Activated naive CD8-positive, alpha-beta T cell treated with anti-CD3 and anti-CD28 coated beads for 36 hours (primary cell): Measurements from ENCODE around the gene ERCC3. TPM values are rescaled to one million over a fixed set of nuclear protein-coding genes. Genes with fewer than 3 reads are reported as not detected.

ENCODE experiments used
- DNase-seq: peaks from one replicate; pipeline ENCODE4 v3.0.0; 2021
- H3K27ac Mint-ChIP-seq: one replicate; pipeline ENCODE4 v1.8.0; 2022; ENCODE audit warnings: mild to moderate bottlenecking, moderate library complexity, mixed read lengths
- H3K27me3 Mint-ChIP-seq: one replicate; pipeline ENCODE4 v1.8.0; 2022; ENCODE audit warnings: mild to moderate bottlenecking, mixed read lengths
- H3K36me3 Mint-ChIP-seq: one replicate; pipeline ENCODE4 v1.8.0; 2021; ENCODE audit warnings: mild to moderate bottlenecking, mixed read lengths
- H3K4me1 Mint-ChIP-seq: one replicate; pipeline ENCODE4 v1.8.0; 2021; ENCODE audit warnings: mixed read lengths
- H3K4me3 Mint-ChIP-seq: one replicate; pipeline ENCODE4 v1.8.0; 2022; ENCODE audit warnings: mild to moderate bottlenecking, moderate library complexity, mixed read lengths
- H3K9me3 Mint-ChIP-seq: one replicate; pipeline ENCODE4 v1.8.0; 2022; ENCODE audit warnings: mixed read lengths
- total RNA-seq, 2 experiments: library from RNA; stranded (reverse); gene quantifications; one replicate each; pipeline ENCODE4 v1.2.3, GENCODE V29; 2021

Gene ERCC3
- total RNA-seq, 2 experiments from 2014 or later, result 51.7 to 53.2 TPM

- no peaks in the 10 kb centered on the region for H3K27me3 Mint-ChIP-seq
- no peaks in the 10 kb centered on the region for H3K9me3 Mint-ChIP-seq
- no peaks in the 10 kb centered on the region for H3K4me1 Mint-ChIP-seq
- H3K27ac Mint-ChIP-seq, result no peak overlapping the region
- H3K4me3 Mint-ChIP-seq, result no peak overlapping the region
- DNase-seq, result no peak
- peaks cover 11% of the 10 kb centered on the region for H3K36me3 Mint-ChIP-seq
These were observed 14.7 kb upstream of the ERCC3 start for GRCh38 chr2:127308586-127309138.

DNA sequence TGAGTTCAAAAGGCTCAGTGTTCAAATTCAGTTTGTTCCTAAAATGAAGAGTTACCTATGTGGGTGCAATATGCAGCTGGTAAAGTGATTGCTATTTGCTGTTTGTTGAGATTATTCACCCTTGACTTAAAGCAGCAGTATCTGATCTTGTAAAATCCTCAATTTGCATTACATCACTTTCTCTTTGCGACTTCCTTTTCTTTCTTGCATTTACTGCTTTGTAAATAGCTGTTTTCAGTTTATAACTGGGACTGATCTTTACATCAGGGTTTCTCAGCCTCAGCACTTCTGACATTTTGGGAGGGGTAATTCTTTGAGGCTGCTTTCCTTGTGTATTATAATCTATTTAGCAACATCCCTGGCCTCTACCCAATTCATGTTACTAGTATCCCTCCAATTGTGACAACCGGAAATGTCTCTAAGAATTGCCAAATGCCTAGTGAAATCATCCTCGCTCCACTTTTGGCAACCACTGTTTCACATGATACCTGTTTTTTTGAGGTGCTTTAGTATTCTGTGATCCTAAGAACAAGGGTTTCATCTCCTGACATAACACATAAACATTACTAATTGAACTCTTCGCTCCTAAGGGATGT is 12.1 kb upstream of the ERCC3 start:
- Mint-ChIP-seq H3K36me3 (peaks cover 5% of the 10 kb centered on the region), H3K4me1 (no peaks in the 10 kb centered on the region), H3K4me3 (no peak overlapping the region), H3K27me3 (no peaks in the 10 kb centered on the region), H3K9me3 (no peaks in the 10 kb centered on the region), H3K27ac (no peak overlapping the region)
- no peak for DNase-seq

- Mint-ChIP-seq H3K27me3 (no peaks in the 10 kb centered on the region), H3K27ac (no peak overlapping the region), H3K4me3 (no peak overlapping the region), H3K36me3 (peaks cover 5% of the 10 kb centered on the region), H3K9me3 (no peaks in the 10 kb centered on the region), H3K4me1 (no peaks in the 10 kb centered on the region)
- DNase-seq, result no peak
These were observed 8.2 kb upstream of the ERCC3 start for GRCh38 chr2:127302168-127302567.

GRCh38 chr2:127293386-127293747 is 577 bp downstream of the ERCC3 start:
- Mint-ChIP-seq H3K4me1 (peaks cover 21% of the 10 kb centered on the region), H3K4me3 (peak overlapping the region; percentile 100), H3K27me3 (no peaks in the 10 kb centered on the region), H3K27ac (peak overlapping the region; percentile 99), H3K9me3 (no peaks in the 10 kb centered on the region), H3K36me3 (peaks cover 35% of the 10 kb centered on the region)
- DNase-seq, result peak; percentile 8

DNA sequence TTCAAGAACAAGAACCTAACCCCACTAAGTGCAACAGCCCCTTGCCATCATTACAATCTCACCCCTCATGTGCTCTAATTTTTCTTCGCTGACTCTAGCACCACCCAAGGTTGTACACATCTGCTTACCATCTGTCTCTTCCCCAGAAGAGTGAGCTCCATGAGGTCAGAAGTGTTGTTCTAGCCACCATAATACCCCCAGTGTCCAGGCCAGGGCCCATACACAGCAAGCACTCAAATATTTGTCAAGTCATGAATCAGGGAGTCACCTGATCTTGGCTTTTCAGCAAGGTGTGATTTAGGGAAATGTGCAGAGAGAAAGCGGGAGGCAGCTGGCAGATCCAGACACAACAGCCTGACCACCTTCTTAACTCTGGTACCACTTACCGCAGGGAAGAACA is 5.7 kb downstream of the ERCC3 start:
- no peak overlapping the region for H3K27ac Mint-ChIP-seq
- no peak overlapping the region for H3K4me3 Mint-ChIP-seq
- H3K27me3 Mint-ChIP-seq, result no peaks in the 10 kb centered on the region
- H3K36me3 Mint-ChIP-seq, result peaks cover 64% of the 10 kb centered on the region
- DNase-seq, result no peak
- H3K4me1 Mint-ChIP-seq, result peaks cover 21% of the 10 kb centered on the region
- peaks cover 8% of the 10 kb centered on the region for H3K9me3 Mint-ChIP-seq

DNA sequence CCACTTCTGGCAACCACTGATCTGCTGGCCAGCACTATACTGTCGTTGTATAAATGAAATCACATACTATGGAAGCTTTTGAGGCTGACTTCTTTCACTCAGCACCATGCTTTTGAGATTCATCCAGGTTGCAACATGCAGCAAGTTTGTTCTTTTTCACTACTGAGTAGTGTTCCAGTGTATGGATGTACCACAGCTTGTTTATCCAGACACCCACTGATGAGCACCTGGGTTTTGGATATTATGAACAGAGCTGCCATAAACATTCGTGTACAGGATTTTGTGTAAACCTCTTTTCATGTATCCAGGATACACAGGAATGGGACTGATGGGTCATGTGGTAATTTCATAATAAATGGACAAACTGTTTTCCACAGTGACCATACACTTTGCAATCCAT is 10.7 kb downstream of the ERCC3 start:
- Mint-ChIP-seq H3K9me3 (peaks cover 8% of the 10 kb centered on the region), H3K27ac (no peak overlapping the region), H3K27me3 (no peaks in the 10 kb centered on the region), H3K4me3 (no peak overlapping the region), H3K4me1 (peaks cover 13% of the 10 kb centered on the region), H3K36me3 (peaks cover 55% of the 10 kb centered on the region)
- no peak for DNase-seq

- Mint-ChIP-seq H3K27me3 (no peaks in the 10 kb centered on the region), H3K36me3 (peaks cover 51% of the 10 kb centered on the region)
These were observed 13.3 kb downstream of the ERCC3 start for GRCh38 chr2:127280693-127281092.

DNA sequence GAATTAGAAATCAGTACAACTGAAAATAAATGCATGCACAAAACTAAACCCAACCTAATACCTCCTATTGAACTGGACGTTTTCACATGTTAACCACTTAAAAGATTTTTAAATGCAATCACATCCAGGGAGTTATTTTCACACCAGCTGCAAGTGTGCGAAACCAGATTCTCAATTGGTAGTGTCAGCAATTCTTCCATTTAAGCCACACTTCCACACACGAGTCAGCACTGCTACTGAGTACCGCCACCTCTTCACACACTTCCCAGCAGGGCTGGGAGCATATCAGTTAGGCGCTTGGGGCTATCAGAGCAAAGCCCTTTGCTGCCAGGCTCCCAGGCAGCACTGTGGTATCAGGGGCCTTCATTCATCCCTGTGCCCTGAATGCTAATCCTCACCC is 14.2 kb downstream of the ERCC3 start:
- Mint-ChIP-seq H3K27me3 (no peaks in the 10 kb centered on the region), H3K4me1 (peaks cover 22% of the 10 kb centered on the region), H3K27ac (no peak overlapping the region), H3K9me3 (peaks cover 8% of the 10 kb centered on the region), H3K4me3 (no peak overlapping the region), H3K36me3 (peaks cover 43% of the 10 kb centered on the region)
- no peak for DNase-seq

More at GRCh38 chr2:127280693-127281092, 13.3 kb downstream of the ERCC3 start:
- Mint-ChIP-seq H3K4me3 (no peak overlapping the region), H3K4me1 (peaks cover 23% of the 10 kb centered on the region), H3K9me3 (peaks cover 8% of the 10 kb centered on the region), H3K27ac (no peak overlapping the region)
- no peak for DNase-seq

- H3K9me3 Mint-ChIP-seq, result peaks cover 2% of the 10 kb centered on the region
- no peak overlapping the region for H3K4me3 Mint-ChIP-seq
- H3K36me3 Mint-ChIP-seq, result peaks cover 34% of the 10 kb centered on the region
- H3K4me1 Mint-ChIP-seq, result peaks cover 19% of the 10 kb centered on the region
- no peak for DNase-seq
- H3K27ac Mint-ChIP-seq, result no peak overlapping the region
- H3K27me3 Mint-ChIP-seq, result no peaks in the 10 kb centered on the region
These were observed 15.0 kb downstream of the ERCC3 start for GRCh38 chr2:127278959-127279358.

DNA sequence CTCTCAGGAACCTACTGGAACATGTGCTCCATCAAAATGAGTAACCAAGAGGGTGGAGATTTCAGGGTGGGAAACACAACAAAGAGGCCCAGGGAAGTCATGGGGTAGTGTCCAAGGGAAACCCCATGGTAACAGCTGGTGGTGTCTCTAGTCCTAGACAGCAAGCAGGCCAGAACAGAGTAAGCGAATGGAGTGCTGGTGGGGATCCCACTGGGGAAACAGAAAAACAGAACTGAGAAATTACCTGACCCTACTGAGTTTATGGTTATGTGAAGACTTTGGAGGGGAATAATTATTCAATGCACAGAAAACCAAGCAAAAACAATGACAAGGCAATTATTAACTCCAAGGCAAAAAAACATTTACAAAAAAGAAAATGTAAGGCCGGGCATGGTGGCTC is 16.9 kb downstream of the ERCC3 start:
- no peak for DNase-seq
- Mint-ChIP-seq H3K9me3 (no peaks in the 10 kb centered on the region), H3K4me3 (no peak overlapping the region), H3K27ac (peak overlapping the region; percentile 66), H3K27me3 (no peaks in the 10 kb centered on the region), H3K36me3 (peaks cover 26% of the 10 kb centered on the region), H3K4me1 (peaks cover 10% of the 10 kb centered on the region)

GRCh38 chr2:127275789-127276188 is 18.2 kb downstream of the ERCC3 start:
- Mint-ChIP-seq H3K27me3 (no peaks in the 10 kb centered on the region), H3K4me1 (peaks cover 10% of the 10 kb centered on the region), H3K27ac (no peak overlapping the region), H3K36me3 (peaks cover 27% of the 10 kb centered on the region), H3K4me3 (no peak overlapping the region), H3K9me3 (no peaks in the 10 kb centered on the region)
- no peak for DNase-seq

DNA sequence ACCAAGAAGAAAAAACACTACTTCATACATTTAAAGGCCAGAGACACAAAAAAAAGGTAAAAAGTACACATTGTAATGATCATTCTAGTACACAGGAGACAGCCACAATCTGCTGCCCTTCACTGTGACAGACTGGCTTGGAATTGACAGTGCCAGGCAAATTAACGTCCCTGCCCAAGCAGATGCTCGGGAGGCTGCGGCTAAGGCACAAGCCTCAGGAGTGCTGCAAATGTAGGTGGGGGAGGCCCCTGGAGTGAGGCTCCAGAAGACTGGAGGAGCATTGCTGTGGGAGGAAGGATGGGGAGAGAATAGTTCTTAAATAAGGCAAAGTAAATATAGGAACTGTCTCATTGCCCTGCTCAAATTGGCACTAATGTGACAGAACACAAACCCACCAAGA is 18.6 kb downstream of the ERCC3 start:
- H3K27ac Mint-ChIP-seq, result no peak overlapping the region
- H3K36me3 Mint-ChIP-seq, result peaks cover 32% of the 10 kb centered on the region
- no peak overlapping the region for H3K4me3 Mint-ChIP-seq
- no peaks in the 10 kb centered on the region for H3K9me3 Mint-ChIP-seq
- no peaks in the 10 kb centered on the region for H3K27me3 Mint-ChIP-seq
- no peak for DNase-seq
- peaks cover 10% of the 10 kb centered on the region for H3K4me1 Mint-ChIP-seq

GRCh38 chr2:127270663-127271062 is 23.3 kb downstream of the ERCC3 start:
- H3K9me3 Mint-ChIP-seq, result no peaks in the 10 kb centered on the region
- no peak overlapping the region for H3K4me3 Mint-ChIP-seq
- no peak overlapping the region for H3K27ac Mint-ChIP-seq
- H3K27me3 Mint-ChIP-seq, result no peaks in the 10 kb centered on the region
- DNase-seq, result no peak
- no peaks in the 10 kb centered on the region for H3K4me1 Mint-ChIP-seq
- H3K36me3 Mint-ChIP-seq, result peaks cover 40% of the 10 kb centered on the region

DNA sequence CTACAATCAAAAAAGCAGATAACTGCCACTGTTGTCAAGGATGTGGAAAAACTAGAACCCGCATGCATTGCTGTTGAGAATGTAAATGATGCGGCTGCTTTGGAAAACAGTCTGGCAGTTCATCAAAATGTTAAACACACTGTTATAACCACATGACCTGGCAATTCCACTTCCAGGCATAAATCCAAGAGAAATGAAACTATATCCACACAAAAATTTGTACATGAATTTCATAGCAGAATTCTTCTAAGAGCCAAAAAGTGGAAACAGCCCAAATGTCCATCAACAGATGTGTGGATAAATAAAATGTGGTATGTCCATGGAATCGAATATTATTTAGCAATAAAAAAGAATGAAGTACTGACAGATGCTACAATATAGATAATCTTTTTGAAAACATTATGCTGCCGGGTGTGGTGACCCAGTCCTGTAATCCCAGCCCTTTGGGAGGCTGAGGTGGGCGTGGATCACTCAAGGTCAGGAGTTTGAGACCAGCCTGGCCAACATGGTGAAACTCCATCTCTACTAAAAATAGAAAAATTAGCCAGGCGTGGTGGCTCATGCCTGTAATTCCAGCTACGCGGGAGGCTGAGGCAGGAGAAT is 32.0 kb downstream of the ERCC3 start:
- no peaks in the 10 kb centered on the region for H3K27me3 Mint-ChIP-seq
- H3K4me1 Mint-ChIP-seq, result no peaks in the 10 kb centered on the region
- no peak overlapping the region for H3K27ac Mint-ChIP-seq
- H3K4me3 Mint-ChIP-seq, result no peak overlapping the region
- H3K9me3 Mint-ChIP-seq, result no peaks in the 10 kb centered on the region
- no peak for DNase-seq
- H3K36me3 Mint-ChIP-seq, result peaks cover 24% of the 10 kb centered on the region

GRCh38 chr2:127259355-127259754 is 34.6 kb downstream of the ERCC3 start:
- Mint-ChIP-seq H3K27me3 (no peaks in the 10 kb centered on the region), H3K36me3 (peaks cover 18% of the 10 kb centered on the region), H3K9me3 (no peaks in the 10 kb centered on the region), H3K4me3 (no peak overlapping the region), H3K4me1 (peaks cover 7% of the 10 kb centered on the region), H3K27ac (no peak overlapping the region)
- no peak for DNase-seq

- Mint-ChIP-seq H3K9me3 (no peaks in the 10 kb centered on the region), H3K4me3 (no peak overlapping the region), H3K36me3 (peaks cover 16% of the 10 kb centered on the region), H3K4me1 (peaks cover 7% of the 10 kb centered on the region), H3K27ac (no peak overlapping the region), H3K27me3 (no peaks in the 10 kb centered on the region)
- DNase-seq, result no peak
These were observed 37.1 kb downstream of the ERCC3 start for GRCh38 chr2:127256866-127257265.
